HG03175 (cell line): ENCODE results near the gene KRTAP4-16.
"Not testable (repeated sequence)": the region's sequence is repeated elsewhere in the genome, so short reads cannot be mapped to it uniquely, and the experiment has no call there.

Source experiments
- ATAC-seq: cut with Tn5 transposase; IDR thresholded peaks from one replicate; pipeline ENCODE4 v1.9.1; 2021; ENCODE audit warnings: mild to moderate bottlenecking, moderate library complexity; ENCODE audit not compliant: unreplicated experiment

KRTAP4-16 gene

GRCh38 chr17:41119696-41120690 is 18.0 kb upstream of the KRTAP4-16 start:
- ATAC-seq = not testable (repeated sequence)

- ATAC-seq = no peak
Measured at GRCh38 chr17:41118721-41119120, 16.7 kb upstream of the KRTAP4-16 start.

GRCh38 chr17:41117846-41118386 is 15.9 kb upstream of the KRTAP4-16 start, which contains the start of gene KRTAP4-11:
Gene KRTAP4-11 (minus strand): TSS chr17:41118373. CDS start chr17:41118315, 58 bp downstream.
- not testable (repeated sequence) for ATAC-seq

DNA sequence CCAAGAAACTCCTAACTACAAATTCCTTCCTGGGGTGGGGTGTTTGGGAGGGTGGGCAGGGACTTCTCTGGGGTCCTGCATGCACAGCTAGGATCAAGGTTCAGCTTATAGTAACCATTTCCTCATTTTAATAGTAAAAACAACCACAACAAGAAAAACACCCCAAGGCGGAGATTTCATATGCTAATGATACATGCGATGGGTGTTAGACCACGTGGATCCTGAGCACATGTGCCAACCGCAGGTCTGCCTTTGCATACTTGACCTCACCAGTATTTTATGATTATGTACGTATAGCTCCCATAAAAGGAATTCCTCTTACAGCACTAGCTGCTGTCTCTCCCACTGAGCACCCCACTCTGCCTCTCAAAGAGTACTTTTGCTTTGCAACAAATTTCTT is 14.3 kb upstream of the KRTAP4-16 start:
- no peak for ATAC-seq

- no peak for ATAC-seq
Measured at GRCh38 chr17:41111151-41111885, 9.3 kb upstream of the KRTAP4-16 start.

DNA sequence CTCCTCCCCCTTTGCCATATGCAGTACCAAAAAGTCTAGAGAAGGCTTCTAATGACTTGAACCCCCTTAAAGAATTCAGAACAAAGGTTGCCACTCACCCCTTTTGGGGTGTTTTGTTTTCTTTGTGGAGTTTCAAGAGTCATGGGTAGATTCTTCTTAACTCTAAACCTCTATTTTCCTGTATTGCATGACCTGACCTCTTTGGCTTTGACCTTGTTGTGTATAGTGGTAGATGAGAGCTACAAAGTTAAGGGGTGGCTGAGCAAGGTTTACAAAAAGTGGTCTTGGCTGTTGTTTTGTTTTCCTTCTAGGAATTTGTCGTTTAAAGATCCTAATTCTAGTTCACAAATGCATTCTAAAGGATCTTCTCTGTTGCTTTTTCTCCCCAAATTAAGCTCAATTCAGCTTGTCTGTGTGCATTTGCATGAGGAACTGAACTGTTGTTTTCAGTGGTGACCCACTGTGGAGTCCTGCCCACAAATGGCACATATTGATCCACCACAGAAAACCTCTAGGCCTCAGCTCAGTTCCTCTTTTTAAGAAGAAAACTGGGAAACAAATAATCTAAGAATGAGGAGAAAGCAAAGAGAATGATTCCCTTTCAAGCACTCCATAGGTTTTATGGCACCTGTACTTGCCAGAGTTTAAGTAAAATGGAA is 6.8 kb upstream of the KRTAP4-16 start:
- not testable (repeated sequence) for ATAC-seq

GRCh38 chr17:41107941-41108450 is 6.0 kb upstream of the KRTAP4-16 start:
- ATAC-seq = no peak

GRCh38 chr17:41105347-41105746 is 3.3 kb upstream of the KRTAP4-16 start, which contains the start of gene KRTAP4-9:
Gene KRTAP4-9 (plus strand): TSS chr17:41105389. CDS start chr17:41105389, 0 bp downstream.
- ATAC-seq = not testable (repeated sequence)

DNA sequence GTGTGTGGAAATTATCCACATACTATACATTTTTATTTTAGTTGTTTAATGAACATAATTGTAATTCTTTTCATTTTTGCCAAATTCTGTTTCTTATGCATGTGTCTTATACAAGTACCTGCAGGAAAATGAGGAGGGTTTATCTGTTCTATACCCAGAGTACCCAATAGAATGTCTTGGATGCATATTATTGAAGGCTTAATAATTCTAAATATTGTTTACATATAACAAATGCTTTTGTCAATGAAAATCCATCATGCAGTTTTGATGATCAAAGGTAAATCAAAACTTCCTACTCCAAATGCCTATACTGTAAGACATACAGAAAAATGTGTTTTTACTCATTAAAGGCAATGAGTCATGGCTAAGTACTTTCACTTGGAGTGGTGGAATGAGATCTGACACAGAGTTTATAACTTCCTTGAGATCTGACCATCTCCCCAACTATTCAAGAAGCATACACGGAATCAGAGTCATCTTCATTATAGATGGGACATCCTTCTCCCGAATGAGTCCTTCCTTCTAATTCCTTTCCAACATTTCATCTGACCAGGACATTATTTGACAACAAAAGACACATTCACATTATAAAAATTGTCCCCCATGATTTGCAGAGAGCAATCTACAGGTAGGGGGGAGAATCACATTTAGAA is 2.5 kb upstream of the KRTAP4-16 start:
- ATAC-seq = not testable (repeated sequence)

DNA sequence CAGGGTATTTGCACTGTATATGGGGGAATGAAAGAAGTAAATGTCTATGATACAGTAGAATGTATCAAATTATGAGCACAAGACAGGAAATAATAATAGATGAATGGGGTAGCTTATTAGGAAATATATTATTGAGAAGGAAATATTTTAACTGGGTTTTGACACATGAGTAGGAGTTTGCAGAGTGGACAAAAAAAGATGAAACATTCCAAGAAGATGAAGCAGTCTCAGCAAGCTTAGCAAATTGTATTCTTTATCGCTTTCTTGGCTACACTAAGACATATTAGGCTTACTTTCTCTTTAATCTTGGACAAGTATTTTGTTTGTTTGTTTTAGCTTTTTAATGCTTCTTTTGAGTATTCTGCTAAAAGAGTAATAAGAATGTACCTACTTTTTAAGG is 1.9 kb upstream of the KRTAP4-16 start:
- no peak for ATAC-seq

DNA sequence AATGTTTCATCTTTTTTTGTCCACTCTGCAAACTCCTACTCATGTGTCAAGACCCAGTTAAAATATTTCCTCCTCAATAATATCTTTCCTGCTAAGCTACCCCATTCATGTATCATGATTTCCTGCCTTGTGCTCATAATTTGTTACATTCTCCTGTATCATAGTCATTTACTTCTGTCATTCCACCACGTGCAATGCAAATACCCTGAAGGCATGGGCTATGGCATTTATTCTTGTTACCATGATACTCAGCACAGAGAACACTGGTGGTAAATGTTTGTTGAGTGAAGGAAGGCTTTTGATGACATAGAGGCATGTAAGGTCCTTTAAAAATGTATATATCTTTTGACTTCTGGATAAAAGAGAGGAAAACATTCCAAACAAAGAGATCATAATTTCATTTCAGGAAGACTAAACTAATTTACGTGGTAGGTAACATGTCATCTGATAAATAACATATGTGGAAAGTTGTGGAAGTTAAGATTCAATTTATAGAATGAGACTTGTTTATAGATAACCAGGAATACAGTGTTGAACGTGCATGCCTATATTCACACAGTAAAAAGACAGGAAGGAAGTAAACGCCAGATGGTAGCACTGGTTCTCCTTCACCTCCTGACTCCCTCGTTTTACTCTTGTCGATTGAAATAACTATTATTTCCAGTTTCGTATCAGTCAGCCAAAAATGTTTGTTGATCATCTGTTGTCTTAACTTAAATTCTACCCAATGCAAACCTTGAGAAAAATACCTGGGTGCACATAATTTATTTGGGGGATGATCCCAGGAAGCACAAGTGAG is 2.1 kb downstream of the KRTAP4-16 start:
- not testable (repeated sequence) for ATAC-seq

GRCh38 chr17:41098481-41098880 is 3.5 kb downstream of the KRTAP4-16 start:
- no peak for ATAC-seq

GRCh38 chr17:41098042-41098441 is 4.0 kb downstream of the KRTAP4-16 start, which contains the start of gene KRTAP4-8:
Gene KRTAP4-8 (minus strand): TSS chr17:41098142. CDS start chr17:41098084, 58 bp downstream.
- no peak for ATAC-seq

GRCh38 chr17:41096055-41096454 is 6.0 kb downstream of the KRTAP4-16 start:
- no peak for ATAC-seq

- ATAC-seq = not testable (repeated sequence)
Measured at GRCh38 chr17:41088760-41089352, 13.2 kb downstream of the KRTAP4-16 start.

DNA sequence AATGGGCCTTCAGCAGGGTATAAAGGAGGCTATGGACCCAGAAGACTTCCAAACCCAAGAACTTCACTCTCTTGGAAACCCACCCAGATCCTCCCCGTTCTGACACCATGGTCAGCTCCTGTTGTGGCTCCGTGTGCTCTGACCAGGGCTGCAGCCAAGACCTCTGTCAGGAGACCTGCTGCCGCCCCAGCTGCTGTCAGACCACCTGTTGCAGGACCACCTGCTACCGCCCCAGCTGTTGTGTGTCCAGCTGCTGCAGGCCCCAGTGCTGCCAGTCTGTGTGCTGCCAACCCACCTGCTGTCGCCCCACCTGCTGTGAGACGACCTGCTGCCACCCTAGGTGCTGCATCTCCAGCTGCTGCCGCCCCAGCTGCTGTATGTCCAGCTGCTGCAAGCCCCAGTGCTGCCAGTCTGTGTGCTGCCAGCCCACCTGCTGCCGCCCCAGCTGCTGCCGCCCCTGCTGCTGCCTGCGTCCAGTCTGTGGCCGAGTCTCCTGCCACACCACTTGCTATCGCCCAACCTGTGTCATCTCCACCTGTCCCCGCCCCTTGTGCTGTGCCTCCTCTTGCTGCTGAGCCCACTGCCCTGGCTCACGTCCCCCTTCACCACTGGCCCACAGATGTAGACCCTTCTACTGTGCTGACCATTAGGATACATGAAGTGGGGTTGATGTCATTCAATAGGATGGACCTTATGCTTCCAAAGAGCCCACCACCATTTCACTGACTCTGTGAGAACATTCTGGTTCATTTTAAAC is 17.7 kb downstream of the KRTAP4-16 start, which contains the start of gene KRTAP4-7:
TSS of gene KRTAP4-7 (plus strand) at position 51 of the 757 bp plus-strand sequence. CDS start at position 108, 57 bp downstream.
- ATAC-seq = not testable (repeated sequence)

GRCh38 chr17:41083427-41083826 is 18.6 kb downstream of the KRTAP4-16 start:
- not testable (repeated sequence) for ATAC-seq

DNA sequence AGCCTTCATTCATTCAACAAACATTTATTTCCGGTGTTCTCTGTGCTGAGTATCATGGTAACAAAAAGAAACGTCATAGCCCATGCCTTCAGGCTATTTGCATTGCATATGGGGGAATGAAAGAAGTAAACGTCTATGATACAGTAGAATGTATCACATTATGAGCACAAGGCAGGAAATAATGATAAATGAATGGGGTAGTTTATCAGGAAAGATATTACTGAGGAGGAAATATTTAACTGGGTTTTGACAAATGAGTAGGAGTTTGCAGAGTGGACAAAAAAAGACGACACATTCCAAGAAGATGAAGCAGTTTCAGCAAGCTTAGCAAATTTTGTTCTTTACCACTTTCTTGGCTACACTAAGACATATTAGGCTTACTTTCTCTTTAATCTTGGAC is 19.4 kb downstream of the KRTAP4-16 start:
- no peak for ATAC-seq
